SK-N-SH (cell line): ENCODE measurements around the gene DNAH6. TPM values are rescaled to one million over a fixed set of nuclear protein-coding genes. Genes with fewer than 3 reads are reported as not detected.

ENCODE experiments used
- CTCF ChIA-PET: fragments of 300-600, 350-600 bp; formaldehyde crosslinking; extraction: SDS; loops from one replicate; lab custom pipeline; 2021; lab: Yijun Ruan, JAX
- POLR2A ChIA-PET: fragments of 350-600 bp; sonication (Branson Sonifier 250); formaldehyde crosslinking; extraction: SDS; loops from one replicate; lab custom pipeline; 2020; ENCODE audit warnings: antibody characterized with exemption, inconsistent platforms; lab: Yijun Ruan, JAX
- DNase-seq: peaks from one replicate; pipeline ENCODE4 v3.0.0; 2012
- H2AFZ ChIP-seq: fragments of 200-600 bp; sonication (generic); 2 replicates; pipeline ENCODE4 v1.8.1; 2016; ENCODE audit warnings: antibody characterized with exemption, mild to moderate bottlenecking, low read depth
- H3F3A ChIP-seq: fragments of 200-600 bp; sonication (generic); replicated peaks from 2 replicates; pipeline ENCODE3; 2016; ENCODE audit warnings: antibody characterized with exemption, mild to moderate bottlenecking; ENCODE audit not compliant: insufficient read depth
- H3K27ac ChIP-seq, 2 experiments: fragments of 200-500 bp in 1 of 2; fragments of 200-600 bp in 1 of 2; sonication (Bioruptor generic) in 1 of 2; sonication (generic), shearing (Covaris generic) in 1 of 2; 2 replicates each; pipeline versions ENCODE4 v1.5.1 to v1.6.1; 2014 to 2016; ENCODE audit warnings: low read depth in 2 of 2, inconsistent platforms in 1 of 2, low read length in 1 of 2, mild to moderate bottlenecking in 1 of 2, mixed read lengths in 1 of 2
- H3K27me3 ChIP-seq: fragments of 200-600 bp; sonication (generic), shearing (Covaris generic); 2 replicates; pipeline ENCODE4 v1.6.1; 2016; ENCODE audit warnings: mixed run types; ENCODE audit not compliant: insufficient read depth
- H3K36me3 ChIP-seq, 2 experiments: fragments of 200-500 bp in 1 of 2; fragments of 200-600 bp in 1 of 2; sonication (Bioruptor generic) in 1 of 2; sonication (generic) in 1 of 2; replicated peaks in 1 of 2; 2 replicates each; pipeline versions ENCODE3 to v1.5.1; 2014 to 2016; ENCODE audit warnings: low read length in 1 of 2, mild to moderate bottlenecking in 1 of 2; ENCODE audit not compliant: insufficient read depth in 2 of 2, control insufficient read depth in 1 of 2
- H3K4me1 ChIP-seq, 2 experiments: fragments of 200-500 bp in 1 of 2; fragments of 200-600 bp in 1 of 2; sonication (Bioruptor generic) in 1 of 2; sonication (generic), shearing (Covaris generic) in 1 of 2; 2 replicates each; pipeline versions ENCODE4 v1.5.1 to v1.6.1; 2014 to 2016; ENCODE audit warnings: low read depth in 1 of 2, low read length in 1 of 2, mixed run types in 1 of 2; ENCODE audit not compliant: insufficient read depth in 2 of 2, control insufficient read depth in 1 of 2
- H3K4me2 ChIP-seq: fragments of 200-600 bp; sonication (generic), shearing (Covaris generic); 2 replicates; pipeline ENCODE4 v1.6.1; 2017; ENCODE audit warnings: mixed run types
- H3K4me3 ChIP-seq, 2 experiments: fragments of 200-500 bp in 1 of 2; fragments of 200-600 bp in 1 of 2; sonication (Bioruptor generic) in 1 of 2; sonication (generic), shearing (Covaris generic) in 1 of 2; 2 replicates each; pipeline versions ENCODE4 v1.5.1 to v1.8.1; 2014 to 2016; ENCODE audit warnings: low read depth in 2 of 2, inconsistent platforms in 1 of 2, low read length in 1 of 2, mild to moderate bottlenecking in 1 of 2, mixed read lengths in 1 of 2, moderate library complexity in 1 of 2
- H3K79me2 ChIP-seq: fragments of 200-600 bp; sonication (generic); 2 replicates; pipeline ENCODE4 v1.8.1; 2017; ENCODE audit warnings: mild to moderate bottlenecking; ENCODE audit not compliant: insufficient read depth
- H3K9ac ChIP-seq: fragments of 200-600 bp; sonication (generic); 2 replicates; pipeline ENCODE4 v1.6.1; 2017; ENCODE audit warnings: mixed run types
- H3K9me2 ChIP-seq: fragments of 200-600 bp; sonication (generic); 2 replicates; pipeline ENCODE4 v1.6.1; 2017; ENCODE audit warnings: mixed run types
- H3K9me3 ChIP-seq: fragments of 200-600 bp; sonication (generic); 2 replicates; pipeline ENCODE4 v1.6.1; 2017; ENCODE audit warnings: mixed run types, mild to moderate bottlenecking, moderate library complexity
- H4K20me1 ChIP-seq: fragments of 200-600 bp; sonication (generic); 2 replicates; pipeline ENCODE4 v1.6.1; 2017; ENCODE audit warnings: mild to moderate bottlenecking, mixed run types; ENCODE audit not compliant: insufficient read depth
- CTCF ChIP-seq: fragments of 200-600 bp; sonication (generic); IDR thresholded peaks from 2 replicates; pipeline ENCODE4 v1.6.1; 2017; ENCODE audit warnings: antibody characterized with exemption, mild to moderate bottlenecking, moderate library complexity
- EP300 ChIP-seq, 2 experiments: IDR thresholded peaks; 2 replicates each; pipeline versions ENCODE4 v1.4.0 to v1.6.1; 2012; ENCODE audit warnings: borderline replicate concordance in 1 of 2, low read depth in 1 of 2, low read length in 1 of 2
- FOSL2 ChIP-seq: IDR thresholded peaks from 2 replicates; pipeline ENCODE4 v1.4.0; 2012; ENCODE audit warnings: low read depth, mild to moderate bottlenecking, moderate library complexity, borderline replicate concordance
- FOXJ3 ChIP-seq: sonication (generic); formaldehyde crosslinking; IDR thresholded peaks from 2 replicates; pipeline ENCODE4 v1.5.1; 2020; ENCODE audit warnings: mild to moderate bottlenecking, missing genetic modification reagents
- GABPA ChIP-seq: IDR thresholded peaks from 2 replicates; pipeline ENCODE4 v1.4.0; 2012; ENCODE audit warnings: low read depth, mild to moderate bottlenecking
- JUND ChIP-seq: IDR thresholded peaks from 2 replicates; pipeline ENCODE4 v1.4.0; 2012
- NRF1 ChIP-seq: IDR thresholded peaks from 2 replicates; pipeline ENCODE4 v1.6.1; 2012; ENCODE audit warnings: low read depth, mild to moderate bottlenecking, low read length
- REST ChIP-seq: IDR thresholded peaks from 2 replicates; pipeline ENCODE4 v1.6.1; 2012; ENCODE audit warnings: mild to moderate bottlenecking, low read depth, low read length, moderate library complexity
- RFX5 ChIP-seq: IDR thresholded peaks from 2 replicates; pipeline ENCODE4 v1.6.1; 2012; ENCODE audit warnings: mild to moderate bottlenecking, improper control_type of control experiment, low read length
- SIN3A ChIP-seq: IDR thresholded peaks from 2 replicates; pipeline ENCODE4 v1.6.1; 2012; ENCODE audit warnings: low read depth, mild to moderate bottlenecking, low read length, moderate library complexity, borderline replicate concordance
- TAF1 ChIP-seq: IDR thresholded peaks from 2 replicates; pipeline ENCODE4 v1.6.1; 2012; ENCODE audit warnings: low read depth, mild to moderate bottlenecking, low read length, moderate library complexity, borderline replicate concordance
- ZBTB33 ChIP-seq: IDR thresholded peaks from 2 replicates; pipeline ENCODE4 v1.4.0; 2012; ENCODE audit warnings: low read depth, borderline replicate concordance
- WGBS: methylation state at CpG from one replicate; pipeline ENCODE4 v1.1.6; 2017; ENCODE audit warnings: low lambda C conversion rate; 5-methylcytosine and 5-hydroxymethylcytosine counted together
- polyA plus RNA-seq, 3 experiments: library from polyadenylated mRNA; depleted of rRNA; stranded (reverse); fragments of >200 nt; gene quantifications; 2 replicates each; pipeline ENCODE4 v1.2.3, GENCODE V29; 2012

Gene DNAH6
- polyA plus RNA-seq, 1 of the 3 experiments (the other 2 are of a cell fraction): 0.03 TPM

GRCh38 chr2:84757648-84758047, 241.3 kb downstream of the DNAH6 start:
- H4K20me1 ChIP-seq: no peaks in the 10 kb centered on the region
- no peak overlapping the region for H3K4me2 ChIP-seq
- ChIA-PET CTCF (no interaction called here), POLR2A (no interaction called here)
- no peak overlapping the region for H2AFZ ChIP-seq
- H3K27ac ChIP-seq: no peak overlapping the region
- no peaks in the 10 kb centered on the region for H3F3A ChIP-seq
- H3K27me3 ChIP-seq: no peaks in the 10 kb centered on the region
- H3K36me3 ChIP-seq: no peaks in the 10 kb centered on the region
- H3K9me2 ChIP-seq: no peaks in the 10 kb centered on the region; the same call in 1 of the 2 replicates
- no peaks in the 10 kb centered on the region for H3K79me2 ChIP-seq
- H3K9me3 ChIP-seq: 0 out of 2 replicates have a peak, but pooled peaks cover 6% of the 10 kb centered on the region
- H3K4me3 ChIP-seq: no peak overlapping the region
- no peak overlapping the region for H3K9ac ChIP-seq
- TF ChIP-seq EP300 (IDR thresholded peaks at IDR 0.05; ENCODE audit: borderline replicate concordance in 1 of 2, low read depth in 1 of 2, low read length in 1 of 2) (no peak), CTCF (no peak), SIN3A (no peak), REST (no peak), RFX5 (no peak), ZBTB33 (no peak), JUND (no peak), NRF1 (no peak)
- TF ChIP-seq, all 33 proteins: peak for 0
- no peaks in the 10 kb centered on the region for H3K4me1 ChIP-seq
- 11% methylated on average over 3 of the region's 3 CpGs for whole genome bisulfite sequencing
- DNase-seq: no peak

GRCh38 chr2:84766791-84767190, 250.5 kb downstream of the DNAH6 start:
- ChIA-PET CTCF (no interaction called here), POLR2A (no interaction called here)
- no peak overlapping the region for H3K4me2 ChIP-seq
- H3K79me2 ChIP-seq: no peaks in the 10 kb centered on the region
- no peak overlapping the region for H3K27ac ChIP-seq
- no peaks in the 10 kb centered on the region for H3K4me1 ChIP-seq
- no peaks in the 10 kb centered on the region for H3F3A ChIP-seq
- no peaks in the 10 kb centered on the region for H3K27me3 ChIP-seq
- no peaks in the 10 kb centered on the region; the same call in 1 of the 2 replicates for H3K9me2 ChIP-seq
- TF ChIP-seq FOSL2 (no peak), GABPA (no peak), TAF1 (no peak), FOXJ3 (CRISPR knock-in tag) (no peak)
- no peak overlapping the region for H3K4me3 ChIP-seq
- 7% methylated on average over 2 of the region's 2 CpGs for WGBS
- no peak overlapping the region for H3K9ac ChIP-seq
- no peak for DNase-seq
- H4K20me1 ChIP-seq: no peaks in the 10 kb centered on the region
- no peaks in the 10 kb centered on the region for H3K36me3 ChIP-seq
- peaks cover 7% of the 10 kb centered on the region; the same call in 1 of the 2 replicates for H3K9me3 ChIP-seq
- H2AFZ ChIP-seq: no peak overlapping the region
